IPS-NIHi11 (cell line): ENCODE measurements around the gene ADORA2A.

Source experiments
- DNase-seq: peaks from one replicate; pipeline ENCODE4 v3.0.0; 2012; ENCODE audit warnings: mixed read lengths, low spot score

ADORA2A gene

DNA sequence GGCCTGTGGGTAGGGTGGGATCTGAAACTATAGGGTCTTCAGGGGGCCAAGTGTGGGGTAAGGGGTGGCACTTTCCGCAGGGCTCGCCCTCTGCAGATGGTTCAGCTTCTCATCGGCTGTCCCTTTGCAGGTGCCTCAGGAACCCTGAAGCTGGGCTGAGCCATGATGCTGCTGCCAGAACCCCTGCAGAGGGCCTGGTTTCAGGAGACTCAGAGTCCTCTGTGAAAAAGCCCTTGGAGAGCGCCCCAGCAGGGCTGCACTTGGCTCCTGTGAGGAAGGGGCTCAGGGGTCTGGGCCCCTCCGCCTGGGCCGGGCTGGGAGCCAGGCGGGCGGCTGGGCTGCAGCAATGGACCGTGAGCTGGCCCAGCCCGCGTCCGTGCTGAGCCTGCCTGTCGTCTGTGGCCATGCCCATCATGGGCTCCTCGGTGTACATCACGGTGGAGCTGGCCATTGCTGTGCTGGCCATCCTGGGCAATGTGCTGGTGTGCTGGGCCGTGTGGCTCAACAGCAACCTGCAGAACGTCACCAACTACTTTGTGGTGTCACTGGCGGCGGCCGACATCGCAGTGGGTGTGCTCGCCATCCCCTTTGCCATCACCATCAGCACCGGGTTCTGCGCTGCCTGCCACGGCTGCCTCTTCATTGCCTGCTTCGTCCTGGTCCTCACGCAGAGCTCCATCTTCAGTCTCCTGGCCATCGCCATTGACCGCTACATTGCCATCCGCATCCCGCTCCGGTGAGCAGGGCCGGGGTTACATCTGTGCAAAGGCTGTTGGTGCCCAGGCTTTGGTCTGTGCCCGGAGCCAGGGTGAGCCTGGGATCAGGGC is 5.8 kb downstream of the ADORA2A start:
- no peak for DNase-seq

DNA sequence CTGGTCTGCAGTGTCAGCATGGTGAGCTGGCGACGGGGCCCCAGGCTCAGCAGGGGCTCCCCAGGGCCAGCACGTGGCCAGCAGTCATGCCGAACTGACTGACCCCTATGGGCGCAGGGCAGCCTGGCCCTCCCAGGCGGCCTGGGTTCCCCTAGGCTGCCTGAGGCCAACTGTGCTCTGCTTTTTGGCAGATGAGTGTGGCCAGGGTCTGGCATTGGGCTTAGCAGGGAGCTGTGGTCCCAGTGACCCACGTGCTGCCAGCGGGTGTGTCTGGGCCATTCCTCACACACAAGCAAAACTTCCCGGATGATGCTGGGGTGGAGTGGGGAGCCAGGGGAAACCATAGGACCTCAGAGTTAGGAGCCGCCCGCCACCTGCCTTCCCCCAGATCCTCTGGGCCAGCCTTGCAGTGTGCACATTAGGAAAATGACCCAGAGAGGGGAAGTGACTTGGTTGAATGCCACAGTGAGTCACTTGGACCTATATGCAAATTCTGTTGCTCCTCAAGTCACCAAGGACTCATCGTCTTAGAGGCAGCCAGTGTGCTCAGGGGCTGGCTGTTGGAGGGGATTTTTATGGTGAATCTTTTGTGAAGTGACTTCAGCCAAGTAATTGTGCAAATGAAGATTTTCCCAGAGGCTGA is 6.5 kb downstream of the ADORA2A start:
- no peak for DNase-seq

DNA sequence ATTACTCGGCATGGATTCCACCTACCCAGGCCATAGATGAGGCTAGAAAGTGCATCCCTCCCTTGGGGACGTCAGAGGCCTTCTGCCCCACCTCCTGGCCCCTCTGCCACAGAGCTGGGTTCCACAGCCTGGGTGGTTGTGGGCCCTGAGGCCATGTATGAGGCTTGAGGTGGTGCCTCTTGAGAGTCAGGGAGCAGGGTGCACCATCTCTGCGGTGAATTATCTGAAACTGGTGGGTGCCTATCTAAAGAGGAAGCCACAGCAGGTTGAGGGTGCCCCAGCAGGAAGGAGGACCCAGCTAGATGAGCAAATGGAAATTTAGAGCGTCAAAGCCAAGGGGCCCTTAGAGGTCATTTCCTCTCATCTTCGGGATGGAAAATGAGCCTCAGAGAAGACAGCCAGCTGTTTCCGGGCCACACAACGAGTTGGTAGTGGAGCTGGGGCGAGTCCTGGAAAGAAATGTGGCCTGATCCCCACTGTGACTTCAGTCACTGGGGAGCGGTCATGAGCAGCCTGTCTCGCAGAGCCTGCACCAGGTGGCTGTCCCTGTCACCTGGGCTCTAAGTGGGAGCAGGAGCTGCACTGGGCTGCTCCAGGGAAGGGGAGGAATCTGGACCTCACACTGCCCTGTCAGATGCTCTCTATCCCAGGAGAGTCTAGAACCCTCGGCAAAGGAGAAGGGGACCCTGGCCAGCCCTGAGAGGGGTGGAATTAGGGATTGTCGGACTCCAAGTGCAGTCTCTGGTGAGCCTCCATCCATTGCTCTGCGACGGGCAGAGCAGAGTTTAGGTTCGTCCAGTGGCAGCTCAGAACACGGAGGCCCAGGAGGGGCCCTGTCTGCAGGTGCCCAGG is 7.3 kb downstream of the ADORA2A start:
- no peak for DNase-seq

DNA sequence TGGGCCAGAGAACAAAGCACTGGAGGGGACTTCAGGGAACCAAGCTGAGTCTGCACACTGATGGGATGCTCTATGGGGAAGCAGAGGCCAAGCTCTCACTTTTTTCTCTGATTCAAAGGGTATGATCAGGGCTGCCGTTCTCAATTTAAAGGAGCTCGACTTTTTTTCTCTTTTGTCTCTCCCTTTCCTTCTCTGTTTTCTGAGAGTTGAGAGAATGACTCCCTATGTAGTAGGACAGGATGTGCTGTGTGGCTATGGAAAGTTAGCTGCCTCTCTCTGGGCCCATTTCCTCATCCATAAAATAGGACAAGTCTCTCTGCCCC is 7.9 kb downstream of the ADORA2A start:
- DNase-seq = no peak

DNA sequence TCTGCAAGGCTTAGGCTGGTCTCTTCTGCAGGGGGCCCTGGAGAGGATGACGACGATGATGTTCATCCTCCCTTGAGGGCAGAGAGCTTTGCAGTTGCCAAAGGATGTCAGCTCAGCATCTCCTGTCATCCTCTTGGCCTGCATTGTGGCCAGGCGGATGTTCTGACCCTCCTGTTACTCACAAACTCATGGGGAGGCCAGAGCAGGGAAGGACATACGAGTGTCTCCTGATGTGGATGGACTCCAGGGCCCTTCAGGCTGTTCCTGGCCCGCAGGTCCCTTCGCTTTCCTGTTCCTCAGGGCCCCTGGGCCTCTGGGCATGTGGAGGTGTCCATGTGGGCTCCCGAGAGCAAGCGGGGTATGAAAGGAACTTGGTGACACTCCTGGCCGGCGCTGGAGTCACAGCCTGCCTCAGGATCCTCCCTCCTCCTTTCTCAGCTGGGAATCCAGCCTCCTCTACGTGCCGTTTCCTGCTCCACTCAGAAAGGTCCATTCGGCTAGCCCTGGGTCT is 8.5 kb downstream of the ADORA2A start:
- DNase-seq = no peak

DNA sequence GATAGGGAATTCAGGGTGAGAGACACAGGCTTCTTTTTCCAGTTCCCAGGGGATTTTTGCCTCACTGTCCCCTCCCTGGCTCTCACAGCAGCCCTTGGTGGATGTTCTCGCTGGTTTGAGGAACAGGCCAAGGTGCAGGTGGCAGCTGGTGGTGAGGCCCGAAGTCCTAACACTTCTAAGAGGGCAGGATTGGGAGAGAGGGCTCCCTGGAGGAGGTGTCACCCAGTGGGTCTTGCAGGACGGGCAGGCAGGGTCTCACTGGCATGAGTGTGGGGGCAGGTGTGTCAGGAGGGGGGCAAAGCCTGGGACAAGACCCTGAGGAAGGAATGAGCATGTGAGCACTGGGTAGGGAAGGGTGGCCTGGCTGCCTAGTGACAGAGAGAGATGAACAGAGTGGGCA is 9.2 kb downstream of the ADORA2A start:
- no peak for DNase-seq

DNA sequence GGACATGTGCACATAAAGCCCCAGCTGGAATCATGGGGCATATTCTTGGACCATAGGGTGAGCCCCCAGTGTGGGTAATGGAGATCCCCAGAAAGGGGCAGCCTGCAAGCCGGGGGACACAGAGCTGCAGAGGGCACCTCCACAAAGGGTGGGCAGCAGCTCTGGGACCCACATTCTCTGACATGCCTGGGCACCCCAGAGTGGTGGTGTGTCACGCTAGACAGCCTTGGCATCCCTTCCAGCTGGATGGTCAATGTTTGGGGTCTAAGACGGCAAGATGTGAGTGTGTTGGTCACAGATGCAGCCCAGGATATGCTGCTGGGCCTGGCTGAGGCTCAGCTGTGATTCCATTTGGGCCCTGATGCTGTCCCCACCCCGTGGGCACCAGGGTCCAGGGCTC is 9.7 kb downstream of the ADORA2A start:
- DNase-seq = no peak

DNA sequence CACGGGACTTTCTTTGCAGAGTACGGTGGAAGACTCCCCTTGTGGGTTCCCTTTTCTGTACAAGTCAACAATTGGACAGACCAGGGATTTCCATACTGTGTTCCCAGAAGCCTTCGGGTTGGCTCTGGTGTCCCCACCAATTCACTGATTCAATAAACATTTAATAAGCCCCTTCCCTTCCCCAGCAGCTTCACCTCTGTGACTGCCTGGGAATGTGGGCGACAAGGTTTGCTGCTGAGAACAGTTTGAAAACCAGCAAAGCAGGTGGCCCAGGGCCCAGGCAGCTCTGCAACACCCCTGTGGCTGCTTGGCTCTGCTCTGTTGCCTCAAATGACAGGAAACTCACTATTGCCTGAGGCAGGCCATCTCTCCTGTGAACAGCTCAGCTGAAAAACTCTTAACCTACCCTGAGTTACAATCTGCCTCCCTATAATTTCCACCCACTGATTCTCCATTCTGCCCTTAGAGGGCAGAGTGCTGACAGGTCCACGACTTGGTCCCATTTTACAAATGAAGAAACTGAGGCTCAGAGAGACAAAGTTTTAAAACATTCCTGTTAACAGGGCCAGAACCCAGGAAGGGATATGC is 10.4 kb downstream of the ADORA2A start:
- DNase-seq = no peak

DNA sequence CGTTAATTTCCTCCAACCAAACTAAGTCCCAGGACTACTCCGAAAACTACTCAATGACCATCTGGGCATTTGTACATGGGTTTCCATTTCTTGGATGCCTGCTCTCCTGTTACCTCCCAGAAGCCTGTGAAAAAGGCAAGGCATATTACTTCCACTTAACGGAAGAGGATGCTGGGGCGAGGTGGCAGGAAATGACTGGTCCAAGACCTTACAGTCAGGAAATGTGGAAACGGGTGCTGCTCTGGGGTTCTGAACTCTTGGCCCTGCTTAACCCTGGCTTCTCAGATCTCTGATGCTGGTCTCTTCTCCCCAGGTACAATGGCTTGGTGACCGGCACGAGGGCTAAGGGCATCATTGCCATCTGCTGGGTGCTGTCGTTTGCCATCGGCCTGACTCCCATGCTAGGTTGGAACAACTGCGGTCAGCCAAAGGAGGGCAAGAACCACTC is 12.9 kb downstream of the ADORA2A start:
- no peak for DNase-seq

DNA sequence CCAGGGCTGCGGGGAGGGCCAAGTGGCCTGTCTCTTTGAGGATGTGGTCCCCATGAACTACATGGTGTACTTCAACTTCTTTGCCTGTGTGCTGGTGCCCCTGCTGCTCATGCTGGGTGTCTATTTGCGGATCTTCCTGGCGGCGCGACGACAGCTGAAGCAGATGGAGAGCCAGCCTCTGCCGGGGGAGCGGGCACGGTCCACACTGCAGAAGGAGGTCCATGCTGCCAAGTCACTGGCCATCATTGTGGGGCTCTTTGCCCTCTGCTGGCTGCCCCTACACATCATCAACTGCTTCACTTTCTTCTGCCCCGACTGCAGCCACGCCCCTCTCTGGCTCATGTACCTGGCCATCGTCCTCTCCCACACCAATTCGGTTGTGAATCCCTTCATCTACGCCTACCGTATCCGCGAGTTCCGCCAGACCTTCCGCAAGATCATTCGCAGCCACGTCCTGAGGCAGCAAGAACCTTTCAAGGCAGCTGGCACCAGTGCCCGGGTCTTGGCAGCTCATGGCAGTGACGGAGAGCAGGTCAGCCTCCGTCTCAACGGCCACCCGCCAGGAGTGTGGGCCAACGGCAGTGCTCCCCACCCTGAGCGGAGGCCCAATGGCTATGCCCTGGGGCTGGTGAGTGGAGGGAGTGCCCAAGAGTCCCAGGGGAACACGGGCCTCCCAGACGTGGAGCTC is 13.5 kb downstream of the ADORA2A start:
- no peak for DNase-seq

DNA sequence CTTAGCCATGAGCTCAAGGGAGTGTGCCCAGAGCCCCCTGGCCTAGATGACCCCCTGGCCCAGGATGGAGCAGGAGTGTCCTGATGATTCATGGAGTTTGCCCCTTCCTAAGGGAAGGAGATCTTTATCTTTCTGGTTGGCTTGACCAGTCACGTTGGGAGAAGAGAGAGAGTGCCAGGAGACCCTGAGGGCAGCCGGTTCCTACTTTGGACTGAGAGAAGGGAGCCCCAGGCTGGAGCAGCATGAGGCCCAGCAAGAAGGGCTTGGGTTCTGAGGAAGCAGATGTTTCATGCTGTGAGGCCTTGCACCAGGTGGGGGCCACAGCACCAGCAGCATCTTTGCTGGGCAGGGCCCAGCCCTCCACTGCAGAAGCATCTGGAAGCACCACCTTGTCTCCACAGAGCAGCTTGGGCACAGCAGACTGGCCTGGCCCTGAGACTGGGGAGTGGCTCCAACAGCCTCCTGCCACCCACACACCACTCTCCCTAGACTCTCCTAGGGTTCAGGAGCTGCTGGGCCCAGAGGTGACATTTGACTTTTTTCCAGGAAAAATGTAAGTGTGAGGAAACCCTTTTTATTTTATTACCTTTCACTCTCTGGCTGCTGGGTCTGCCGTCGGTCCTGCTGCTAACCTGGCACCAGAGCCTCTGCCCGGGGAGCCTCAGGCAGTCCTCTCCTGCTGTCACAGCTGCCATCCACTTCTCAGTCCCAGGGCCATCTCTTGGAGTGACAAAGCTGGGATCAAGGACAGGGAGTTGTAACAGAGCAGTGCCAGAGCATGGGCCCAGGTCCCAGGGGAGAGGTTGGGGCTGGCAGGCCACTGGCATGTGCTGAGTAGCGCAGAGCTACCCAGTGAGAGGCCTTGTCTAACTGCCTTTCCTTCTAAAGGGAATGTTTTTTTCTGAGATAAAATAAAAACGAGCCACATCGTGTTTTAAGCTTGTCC is 14.3 kb downstream of the ADORA2A start:
- DNase-seq = no peak

DNA sequence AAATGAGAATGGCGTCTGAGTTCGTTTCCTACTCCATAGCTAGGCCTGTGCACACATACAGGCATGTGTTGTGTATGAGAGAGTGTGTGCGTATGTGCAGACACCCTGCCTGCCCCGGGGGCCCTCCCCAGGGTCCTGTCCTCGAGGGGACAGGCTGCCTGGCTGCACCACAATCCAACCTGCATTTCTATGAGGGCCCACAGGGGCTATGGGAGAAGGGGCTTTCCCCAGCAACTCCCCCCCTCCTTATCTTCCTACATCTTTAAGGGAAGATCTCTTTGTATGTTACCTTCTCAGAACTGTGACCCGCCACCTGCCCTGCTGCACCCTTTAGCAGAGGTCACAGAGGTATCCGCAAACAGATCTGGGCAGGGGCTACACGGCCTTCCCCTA is 14.9 kb downstream of the ADORA2A start:
- DNase-seq = no peak

DNA sequence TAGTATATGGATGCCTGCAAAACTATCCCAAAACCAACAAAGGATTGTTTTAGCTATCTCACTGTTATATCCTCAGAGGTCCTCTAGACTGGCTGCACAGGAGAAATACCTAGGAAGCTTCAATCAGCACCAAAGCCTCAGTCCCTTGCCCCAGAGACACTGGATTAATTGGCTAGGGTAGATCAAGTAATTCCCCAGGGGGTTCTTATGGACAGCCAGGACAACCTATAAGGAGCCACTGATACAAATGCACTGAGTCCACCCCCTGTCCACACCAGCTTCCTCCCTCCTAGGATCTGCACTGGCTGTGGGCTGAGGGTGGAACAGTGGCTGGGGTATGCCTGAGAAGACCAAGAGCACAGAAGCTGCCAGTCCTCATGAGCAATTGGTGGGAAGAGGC is 16.3 kb downstream of the ADORA2A start:
- no peak for DNase-seq

DNA sequence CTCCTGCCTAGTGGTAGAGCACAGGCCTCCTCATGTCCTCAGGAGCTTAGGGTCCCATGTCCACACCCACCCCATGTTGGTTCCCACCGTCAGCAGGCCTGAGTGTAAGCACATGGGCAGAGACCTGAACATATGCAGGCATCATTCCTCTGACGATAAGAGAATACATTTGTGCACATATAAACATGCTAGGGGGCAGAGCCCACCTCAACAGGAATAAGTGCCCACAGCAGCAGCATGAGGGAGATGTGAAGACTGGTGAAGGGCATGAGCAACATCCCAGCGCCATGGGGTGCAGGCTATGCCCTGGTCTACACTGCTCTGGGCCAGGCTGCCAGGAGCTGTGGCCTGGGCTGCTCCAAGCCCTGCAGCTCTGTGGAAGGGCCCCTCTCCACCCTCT is 16.9 kb downstream of the ADORA2A start:
- no peak for DNase-seq

DNA sequence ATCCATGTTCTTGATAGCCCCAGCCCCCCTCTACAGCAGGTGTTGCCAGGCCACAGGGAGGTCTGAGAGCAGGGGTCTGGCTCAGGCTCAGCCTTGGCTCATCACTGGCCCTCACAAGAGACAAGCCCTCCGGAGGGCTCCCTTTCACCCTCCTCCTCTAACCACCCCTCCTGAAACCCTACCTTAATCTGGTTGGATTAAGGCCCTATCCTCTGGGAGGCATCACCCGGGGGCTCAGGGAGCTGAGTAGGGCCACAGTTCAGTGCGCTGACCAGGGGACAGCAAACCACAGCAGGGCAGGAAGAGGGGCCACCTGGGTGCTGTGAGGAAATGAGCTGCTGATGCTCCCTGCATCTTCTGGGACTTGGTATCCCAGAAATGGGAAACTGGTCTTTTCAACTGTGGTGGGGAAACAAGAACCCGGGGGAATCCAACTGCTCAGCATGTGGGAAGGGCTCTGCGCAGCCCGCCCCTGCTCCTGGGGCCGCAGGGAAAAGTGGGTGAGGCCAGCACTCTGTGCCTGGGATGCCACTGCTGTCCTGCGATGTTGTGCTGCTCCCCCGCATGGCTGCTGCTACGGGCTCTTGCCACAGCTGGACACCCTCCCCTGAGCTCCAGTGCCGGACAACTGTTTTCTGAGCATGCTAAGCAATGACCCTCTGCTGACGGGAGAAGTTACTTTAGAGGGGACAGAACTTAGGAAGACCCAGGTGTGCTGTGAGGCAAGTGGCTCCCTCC is 17.5 kb downstream of the ADORA2A start:
- no peak for DNase-seq

DNA sequence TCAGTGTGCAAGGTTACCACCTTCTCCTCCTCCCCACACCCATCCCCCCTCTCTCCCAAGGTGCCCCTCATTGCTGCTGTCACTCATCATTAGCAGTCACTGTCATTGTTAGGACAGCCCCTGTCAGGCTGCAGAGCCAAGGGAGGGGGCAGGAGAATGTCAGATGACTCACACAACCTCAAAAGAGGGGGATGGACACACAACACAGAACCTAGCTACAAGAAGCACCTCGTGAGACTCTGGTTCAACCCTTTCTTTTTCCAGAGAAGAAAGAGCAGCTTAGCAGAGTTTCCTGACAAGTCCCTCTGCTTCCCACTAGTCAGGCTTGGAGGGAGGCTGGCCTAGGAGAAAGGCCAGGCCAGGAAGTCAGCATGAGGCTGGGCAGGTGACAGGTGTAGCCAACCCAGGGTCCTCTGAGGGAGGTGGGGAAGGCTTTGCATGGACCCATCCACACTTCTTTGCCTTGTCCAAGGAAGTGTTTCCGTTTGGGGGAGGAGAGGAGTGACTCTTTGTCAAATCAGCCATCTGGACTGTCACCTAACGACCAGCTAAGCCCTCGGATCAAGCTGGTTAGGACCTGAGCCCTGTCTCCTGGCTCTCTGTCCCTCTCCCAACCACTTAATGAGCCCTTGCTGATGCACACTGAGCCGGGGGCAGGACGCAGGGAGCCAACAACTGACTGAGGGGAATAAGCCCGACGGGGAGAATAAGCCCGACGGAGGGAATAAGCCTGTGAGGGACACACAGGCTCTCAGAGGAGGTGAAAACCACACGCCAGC is 18.3 kb downstream of the ADORA2A start:
- DNase-seq = no peak

DNA sequence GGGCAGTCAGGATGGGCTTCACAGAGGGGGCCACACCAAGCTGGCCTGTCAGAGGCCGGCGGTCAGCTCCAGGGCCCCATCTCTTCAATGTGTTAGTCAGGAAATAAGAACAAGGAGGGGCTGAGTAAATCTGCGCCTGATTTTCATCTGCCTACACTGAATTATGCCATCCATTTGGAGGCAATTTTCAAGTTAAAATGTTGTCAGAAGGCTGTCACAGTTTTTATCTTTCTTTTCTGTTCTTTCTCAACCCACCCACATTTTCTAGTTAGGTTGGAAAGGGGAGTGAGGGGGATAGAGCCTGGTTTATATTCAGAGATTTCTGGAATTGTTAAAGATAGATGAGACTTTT is 18.8 kb downstream of the ADORA2A start:
- no peak for DNase-seq

DNA sequence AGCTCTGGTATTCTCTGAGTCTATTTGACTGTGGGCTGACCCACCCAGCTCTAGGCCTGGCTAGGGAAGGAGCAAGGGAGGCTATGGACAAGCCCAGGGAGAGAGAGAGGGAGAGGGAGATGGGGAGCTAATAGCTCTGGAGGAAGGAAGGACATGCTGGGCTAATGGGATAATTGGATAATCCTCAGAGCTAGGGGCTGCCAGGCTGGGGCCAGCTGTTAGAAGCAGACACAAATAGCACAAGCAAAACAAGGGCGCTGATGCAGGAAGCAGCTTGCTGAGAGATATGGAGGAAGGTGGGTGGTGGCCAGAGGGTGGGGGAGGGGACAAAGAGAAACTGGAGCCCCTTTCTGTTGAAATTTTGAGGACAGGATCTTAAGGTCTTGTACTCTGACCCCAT is 23.2 kb downstream of the ADORA2A start:
- DNase-seq = no peak

DNA sequence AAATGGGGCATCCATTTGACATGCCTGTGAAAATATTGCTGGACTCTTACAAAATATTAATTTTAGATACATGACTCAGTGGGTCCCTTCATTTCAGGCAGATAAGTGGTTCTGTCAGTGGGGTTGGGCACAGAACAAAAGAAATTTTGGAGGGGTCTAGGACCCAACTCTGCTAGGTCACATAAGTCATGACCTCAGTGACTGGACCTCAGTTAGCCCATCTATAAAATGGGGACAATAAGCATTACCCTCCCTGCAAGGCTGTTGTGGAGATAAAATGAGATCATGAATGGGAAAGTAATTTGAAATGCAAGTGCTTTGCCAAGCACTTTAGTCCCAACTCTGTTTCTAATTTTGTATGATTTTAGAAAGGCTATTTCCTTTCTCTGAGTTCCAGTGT is 23.8 kb downstream of the ADORA2A start:
- DNase-seq = no peak
